CD4-positive, alpha-beta T cell treated with Interferon gamma for 1 hour (primary cell): ENCODE results near the gene KRTAP4-6.
"Not testable (repeated sequence)": the region's sequence is repeated elsewhere in the genome, so short reads cannot be mapped to it uniquely, and the experiment has no call there.

Source experiments
- DNase-seq: peaks from one replicate; pipeline ENCODE4 v3.0.0-alpha.2; 2020

The KRTAP4-6 gene

GRCh38 chr17:41145261-41145660 lies 4.9 kb upstream of the KRTAP4-6 start:
- no peak for DNase-seq

- DNase-seq = no peak
Observed at GRCh38 chr17:41144846-41145245, 4.5 kb upstream of the KRTAP4-6 start.

- no peak for DNase-seq
Observed at GRCh38 chr17:41141361-41141760, 1.0 kb upstream of the KRTAP4-6 start.

- not testable (repeated sequence) for DNase-seq
Observed at GRCh38 chr17:41139865-41140264, 479 bp downstream of the KRTAP4-6 start.

- DNase-seq = no peak
Observed at GRCh38 chr17:41133880-41134735, 6.2 kb downstream of the KRTAP4-6 start.

GRCh38 chr17:41131979-41132378 lies 8.4 kb downstream of the KRTAP4-6 start:
- DNase-seq = no peak

- no peak for DNase-seq
Observed at GRCh38 chr17:41127371-41127770, 13.0 kb downstream of the KRTAP4-6 start.

GRCh38 chr17:41126412-41126811 lies 13.9 kb downstream of the KRTAP4-6 start:
- DNase-seq = no peak

- no peak for DNase-seq
Observed at GRCh38 chr17:41125064-41125463, 15.3 kb downstream of the KRTAP4-6 start.

GRCh38 chr17:41123991-41124371 lies 16.4 kb downstream of the KRTAP4-6 start, which contains the start of gene KRTAP4-12:
KRTAP4-12 (minus strand) TSS chr17:41124182; CDS start chr17:41124122, 60 bp downstream.
- DNase-seq = not testable (repeated sequence)

GRCh38 chr17:41123292-41123990 lies 16.9 kb downstream of the KRTAP4-6 start:
- not testable (repeated sequence) for DNase-seq

GRCh38 chr17:41121742-41122141 lies 18.6 kb downstream of the KRTAP4-6 start:
- DNase-seq = no peak

- peak; percentile 20 for DNase-seq
Observed at GRCh38 chr17:41119696-41120690, 20.4 kb downstream of the KRTAP4-6 start.

GRCh38 chr17:41118721-41119120 lies 21.6 kb downstream of the KRTAP4-6 start:
- no peak for DNase-seq

GRCh38 chr17:41117846-41118386 lies 22.4 kb downstream of the KRTAP4-6 start, which contains the start of gene KRTAP4-11:
KRTAP4-11 (minus strand) TSS chr17:41118373; CDS start chr17:41118315, 58 bp downstream.
- DNase-seq = not testable (repeated sequence)

- DNase-seq = peak; percentile 41
Observed at GRCh38 chr17:41116297-41116696, 24.0 kb downstream of the KRTAP4-6 start.

- DNase-seq = no peak
Observed at GRCh38 chr17:41111151-41111885, 29.0 kb downstream of the KRTAP4-6 start.

- not testable (repeated sequence) for DNase-seq
Observed at GRCh38 chr17:41108728-41109386, 31.5 kb downstream of the KRTAP4-6 start.

GRCh38 chr17:41107941-41108450 lies 32.3 kb downstream of the KRTAP4-6 start:
- DNase-seq = no peak

GRCh38 chr17:41105347-41105746 lies 35.0 kb downstream of the KRTAP4-6 start, which contains the start of gene KRTAP4-9:
KRTAP4-9 (plus strand) TSS chr17:41105389; CDS start chr17:41105389, 0 bp downstream.
- DNase-seq = not testable (repeated sequence)
